Upper lobe of left lung (tissue), 4 donors: ENCODE results near the gene PRPF40A.

Experiments
- EP300 ChIP-seq, 4 donors: sonication (generic); formaldehyde crosslinking; IDR thresholded peaks; one replicate each; pipeline ENCODE4 v1.5.1; 2017; ENCODE audit warnings: antibody characterized with exemption in 4 of 4, control low read depth in 2 of 4
- POLR2A ChIP-seq, 4 donors: fragments of 450-650 bp; IDR thresholded peaks; one replicate each; pipeline ENCODE4 v1.5.1; 2016 to 2017; ENCODE audit warnings: antibody characterized with exemption in 4 of 4, mild to moderate bottlenecking in 2 of 4
- POLR2AphosphoS5 ChIP-seq, 2 donors: sonication (generic); formaldehyde crosslinking; IDR thresholded peaks; one replicate each; pipeline ENCODE4 v1.5.1; 2017; ENCODE audit warnings: antibody characterized with exemption in 2 of 2
- TF ChIP-seq, protein P1 (sequence below), 6 experiments: fragments of 450-650 bp in 4 of 6; fragments of 200-600 bp in 2 of 6; sonication (generic) in 2 of 6; IDR thresholded peaks; one replicate each; pipeline ENCODE4 v1.5.1; 2016 to 2019; ENCODE audit warnings: antibody characterized with exemption in 6 of 6

DNA sequence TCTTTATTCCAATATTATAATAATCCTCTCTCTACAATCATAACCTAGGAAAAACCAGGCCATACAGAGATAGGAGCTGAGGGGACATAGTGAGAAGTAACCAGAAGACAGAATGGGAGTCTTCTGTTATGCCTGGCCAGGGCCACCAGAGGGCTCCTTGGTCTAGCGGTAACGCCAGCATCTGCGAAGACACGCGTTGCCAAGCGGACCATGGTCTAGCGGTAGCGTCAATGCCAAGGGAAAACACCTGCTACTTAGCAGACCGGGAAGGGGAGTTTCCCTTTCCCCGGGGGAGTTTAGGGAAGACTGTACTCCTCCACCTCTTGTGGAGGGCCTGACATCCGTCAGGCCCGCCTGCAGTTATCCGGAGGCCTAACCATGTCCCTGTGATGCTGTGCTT is 37.8 kb upstream of the PRPF40A start:
- TF ChIP-seq POLR2AphosphoS5 (IDR thresholded peaks at IDR 0.05) (no peak), POLR2A (IDR thresholded peaks at IDR 0.05) (no peak), EP300 (IDR thresholded peaks at IDR 0.05) (no peak)
- TF ChIP-seq, protein P1, sequence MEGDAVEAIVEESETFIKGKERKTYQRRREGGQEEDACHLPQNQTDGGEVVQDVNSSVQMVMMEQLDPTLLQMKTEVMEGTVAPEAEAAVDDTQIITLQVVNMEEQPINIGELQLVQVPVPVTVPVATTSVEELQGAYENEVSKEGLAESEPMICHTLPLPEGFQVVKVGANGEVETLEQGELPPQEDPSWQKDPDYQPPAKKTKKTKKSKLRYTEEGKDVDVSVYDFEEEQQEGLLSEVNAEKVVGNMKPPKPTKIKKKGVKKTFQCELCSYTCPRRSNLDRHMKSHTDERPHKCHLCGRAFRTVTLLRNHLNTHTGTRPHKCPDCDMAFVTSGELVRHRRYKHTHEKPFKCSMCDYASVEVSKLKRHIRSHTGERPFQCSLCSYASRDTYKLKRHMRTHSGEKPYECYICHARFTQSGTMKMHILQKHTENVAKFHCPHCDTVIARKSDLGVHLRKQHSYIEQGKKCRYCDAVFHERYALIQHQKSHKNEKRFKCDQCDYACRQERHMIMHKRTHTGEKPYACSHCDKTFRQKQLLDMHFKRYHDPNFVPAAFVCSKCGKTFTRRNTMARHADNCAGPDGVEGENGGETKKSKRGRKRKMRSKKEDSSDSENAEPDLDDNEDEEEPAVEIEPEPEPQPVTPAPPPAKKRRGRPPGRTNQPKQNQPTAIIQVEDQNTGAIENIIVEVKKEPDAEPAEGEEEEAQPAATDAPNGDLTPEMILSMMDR (IDR thresholded peaks at IDR 0.05) = no peak
